ENCODE measurements around the gene BHLHE41.

BHLHE41 gene

GRCh38 chr12:26114720-26115401, 10.0 kb downstream of the BHLHE41 start:
- H3K4me3 ChIP-seq (ENCODE audit: low read length): peak overlapping the region; percentile 8; the same call in 1 of the 2 replicates
- TF ChIP-seq ZNF274 (IDR thresholded peaks at IDR 0.05; ENCODE audit: low read depth, low read length): no peak

GRCh38 chr12:26113853-26114719, 10.8 kb downstream of the BHLHE41 start:
- H3K4me3 ChIP-seq (ENCODE audit: low read length): peak overlapping the region; percentile 70; the same call in 1 of the 2 replicates
- no peak for TF ChIP-seq ZNF274 (IDR thresholded peaks at IDR 0.05; ENCODE audit: low read depth, low read length)

GRCh38 chr12:26113181-26113654, 11.6 kb downstream of the BHLHE41 start:
- TF ChIP-seq ZNF274 (IDR thresholded peaks at IDR 0.05; ENCODE audit: low read depth, low read length): no peak
- H3K4me3 ChIP-seq (ENCODE audit: low read length): no peak overlapping the region

GRCh38 chr12:26112703-26113147, 12.1 kb downstream of the BHLHE41 start:
- TF ChIP-seq ZNF274 (IDR thresholded peaks at IDR 0.05; ENCODE audit: low read depth, low read length): no peak
- no peak overlapping the region for H3K4me3 ChIP-seq (ENCODE audit: low read length)

GRCh38 chr12:26112232-26112631, 12.6 kb downstream of the BHLHE41 start:
- H3K4me3 ChIP-seq (ENCODE audit: low read length): no peak overlapping the region
- no peak for TF ChIP-seq ZNF274 (IDR thresholded peaks at IDR 0.05; ENCODE audit: low read depth, low read length)

- TF ChIP-seq ZNF274 (IDR thresholded peaks at IDR 0.05; ENCODE audit: low read depth, low read length): no peak
- H3K4me3 ChIP-seq (ENCODE audit: low read length): no peak overlapping the region
Observed at GRCh38 chr12:26109343-26109881, 15.4 kb downstream of the BHLHE41 start.

- no peak for TF ChIP-seq ZNF274 (IDR thresholded peaks at IDR 0.05; ENCODE audit: low read depth, low read length)
- no peak overlapping the region for H3K4me3 ChIP-seq (ENCODE audit: low read length)
Observed at GRCh38 chr12:26108915-26109314, 15.9 kb downstream of the BHLHE41 start.

- no peak overlapping the region for H3K4me3 ChIP-seq (ENCODE audit: low read length)
Observed at GRCh38 chr12:26106347-26106746, 18.5 kb downstream of the BHLHE41 start.

GRCh38 chr12:26102953-26103352, 21.9 kb downstream of the BHLHE41 start:
- TF ChIP-seq ZNF274 (IDR thresholded peaks at IDR 0.05; ENCODE audit: low read depth, low read length): no peak
- no peak overlapping the region for H3K4me3 ChIP-seq (ENCODE audit: low read length)

More at GRCh38 chr12:26106347-26106746, 18.5 kb downstream of the BHLHE41 start:
- no peak for TF ChIP-seq ZNF274 (IDR thresholded peaks at IDR 0.05; ENCODE audit: low read depth, low read length)

GRCh38 chr12:26101763-26102162, 23.1 kb downstream of the BHLHE41 start:
- H3K4me3 ChIP-seq (ENCODE audit: low read length): no peak overlapping the region
- TF ChIP-seq ZNF274 (IDR thresholded peaks at IDR 0.05; ENCODE audit: low read depth, low read length): no peak

GRCh38 chr12:26101350-26101734, 23.5 kb downstream of the BHLHE41 start:
- no peak for TF ChIP-seq ZNF274 (IDR thresholded peaks at IDR 0.05; ENCODE audit: low read depth, low read length)
- H3K4me3 ChIP-seq (ENCODE audit: low read length): no peak overlapping the region

- H3K4me3 ChIP-seq (ENCODE audit: low read length): no peak overlapping the region
- TF ChIP-seq ZNF274 (IDR thresholded peaks at IDR 0.05; ENCODE audit: low read depth, low read length): no peak
Observed at GRCh38 chr12:26100666-26101349, 24.0 kb downstream of the BHLHE41 start.

- no peak for TF ChIP-seq ZNF274 (IDR thresholded peaks at IDR 0.05; ENCODE audit: low read depth, low read length)
- H3K4me3 ChIP-seq (ENCODE audit: low read length): no peak overlapping the region
Observed at GRCh38 chr12:26097046-26097878, 27.6 kb downstream of the BHLHE41 start.

All from GM08714 (cell line).